ENCODE data around the gene ORC4.
"Not testable (repeated sequence)": the region's sequence is repeated elsewhere in the genome, so short reads cannot be mapped to it uniquely, and the experiment has no call there.

ORC4 gene

DNA sequence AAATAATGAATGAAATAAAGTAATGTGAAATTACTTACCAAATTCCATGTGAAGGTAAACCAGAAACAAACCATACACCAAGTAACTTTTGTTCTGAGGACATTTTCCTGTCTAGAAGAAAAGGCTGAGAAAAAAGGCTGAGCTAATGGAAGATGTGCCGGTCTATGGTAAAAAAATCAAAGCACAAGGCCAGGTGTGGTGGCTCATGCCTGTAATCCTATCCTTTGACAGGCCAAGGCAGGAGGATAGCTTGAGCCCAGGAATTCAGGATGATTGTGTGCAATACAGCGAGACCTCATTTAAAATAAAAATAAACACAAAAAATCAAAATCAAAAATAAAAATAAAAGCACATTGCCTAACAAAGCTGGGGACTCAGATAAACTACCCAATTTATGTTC lies 6.7 kb downstream of the ORC4 start:
- no peak for DNase-seq

GRCh38 chr2:148008411-148008810 lies 12.1 kb downstream of the ORC4 start:
- DNase-seq: not testable (repeated sequence)

DNA sequence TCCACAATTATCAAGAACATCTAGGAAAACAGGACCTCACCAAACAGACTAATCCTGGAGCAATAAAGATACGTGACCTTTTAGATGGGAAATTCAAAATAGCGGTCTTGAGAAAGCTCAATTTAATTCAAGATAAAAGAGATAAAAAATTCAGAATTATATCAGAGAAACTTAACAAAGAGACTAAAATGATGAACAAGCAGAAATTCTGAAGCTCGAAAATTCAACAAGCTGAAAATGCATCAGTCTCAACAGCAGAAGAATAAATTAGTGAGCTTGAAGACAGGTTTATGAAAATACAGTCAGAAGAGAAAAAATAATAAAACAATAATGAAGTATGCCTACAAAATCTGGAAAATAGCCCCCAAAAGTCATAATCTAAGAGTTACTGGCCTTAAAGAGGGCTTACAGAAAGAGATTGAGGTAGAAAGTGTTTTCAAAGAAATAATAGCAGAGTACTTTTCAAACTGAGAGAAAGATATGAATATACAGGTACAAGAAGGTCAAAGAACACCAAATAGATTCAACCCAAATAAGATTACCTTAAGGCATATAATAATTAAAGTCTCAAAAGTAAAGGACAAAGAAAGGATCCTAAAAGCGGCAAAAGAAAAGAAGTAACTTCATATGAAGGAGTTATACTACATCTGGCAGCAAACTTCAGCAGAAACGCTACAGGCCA lies 13.2 kb downstream of the ORC4 start:
- DNase-seq: no peak

GRCh38 chr2:148006249-148007007 lies 14.1 kb downstream of the ORC4 start:
- DNase-seq: no peak

DNA sequence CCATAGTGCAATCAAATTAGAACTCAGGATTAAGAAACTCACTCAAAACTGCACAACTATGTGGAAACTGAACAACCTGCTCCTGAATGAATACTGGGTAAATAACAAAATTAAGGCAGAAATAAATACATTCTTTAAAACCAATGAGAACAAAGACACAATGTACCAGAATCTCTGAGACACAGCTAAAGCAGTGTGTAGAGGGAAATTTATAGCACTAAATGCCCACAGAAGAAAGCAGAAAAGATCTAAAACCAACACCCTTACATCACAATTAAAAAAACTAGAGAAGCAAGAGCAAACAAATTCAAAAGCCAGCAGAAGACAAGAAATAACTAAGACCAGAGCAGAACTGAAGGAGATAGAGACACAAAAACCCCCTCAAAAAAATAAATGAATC lies 18.1 kb downstream of the ORC4 start:
- DNase-seq: not testable (repeated sequence)

DNA sequence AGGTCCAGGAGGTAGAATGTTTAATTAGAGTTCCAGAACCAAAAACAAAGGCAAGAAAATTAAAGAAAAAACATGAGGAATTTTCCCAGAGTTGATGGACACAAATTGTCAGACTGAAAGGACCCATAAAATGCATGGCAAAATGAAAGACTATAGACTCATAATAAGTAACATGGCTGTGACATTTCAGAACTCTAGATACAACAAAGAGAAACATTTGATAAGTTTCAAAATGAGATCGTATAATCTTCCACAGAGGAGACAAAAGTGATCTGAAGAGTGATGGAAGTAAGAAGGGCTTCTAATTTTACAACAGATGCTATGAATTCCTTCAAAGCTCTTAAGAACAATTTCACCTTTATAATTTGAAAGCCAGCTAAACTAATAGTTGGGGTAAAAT lies 20.4 kb downstream of the ORC4 start:
- no peak for DNase-seq

GRCh38 chr2:147999126-147999525 lies 21.4 kb downstream of the ORC4 start:
- no peak for DNase-seq

DNA sequence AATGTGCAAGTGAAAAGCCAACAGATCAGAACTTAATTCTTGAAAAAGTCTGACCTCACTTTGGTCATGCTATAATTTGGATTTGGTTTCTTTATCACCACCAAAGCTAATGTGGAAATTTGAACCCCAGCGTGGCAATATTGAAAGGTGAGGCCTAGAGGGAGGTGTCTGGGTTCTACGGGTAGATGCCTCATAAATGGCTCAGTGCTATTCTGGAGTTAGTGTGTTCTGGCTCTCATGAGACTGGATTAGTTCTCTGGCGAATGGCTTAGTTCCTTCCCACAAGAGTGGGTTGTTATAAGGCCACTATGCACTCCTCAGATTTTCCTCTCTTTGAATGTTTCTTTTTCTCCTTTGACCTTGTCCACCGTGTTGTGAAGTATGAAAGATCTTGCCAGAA lies 22.3 kb downstream of the ORC4 start:
- DNase-seq: no peak

- DNase-seq: no peak
These were observed 23.7 kb downstream of the ORC4 start for GRCh38 chr2:147996828-147997227.

DNA sequence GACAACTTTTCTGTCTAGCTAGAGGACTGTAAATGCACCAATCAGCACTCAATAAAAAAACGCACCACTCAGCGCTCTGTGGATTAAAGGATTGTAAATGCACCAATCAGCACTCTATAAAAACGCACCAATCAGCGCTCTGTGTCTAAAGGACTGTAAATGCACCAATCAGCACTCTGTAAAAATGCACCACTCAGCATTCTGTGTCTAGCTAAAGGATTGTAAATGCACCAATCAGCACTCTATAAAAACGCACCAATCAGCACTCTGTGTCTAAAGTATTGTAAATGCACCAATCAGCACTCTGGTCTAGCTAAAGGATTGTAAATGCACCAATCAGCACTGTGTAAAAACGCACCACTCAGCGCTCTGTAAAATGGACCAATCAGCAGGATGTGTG lies 25.6 kb downstream of the ORC4 start:
- not testable (repeated sequence) for DNase-seq

GRCh38 chr2:147989809-147990403 lies 30.6 kb downstream of the ORC4 start:
- no peak for DNase-seq

DNA sequence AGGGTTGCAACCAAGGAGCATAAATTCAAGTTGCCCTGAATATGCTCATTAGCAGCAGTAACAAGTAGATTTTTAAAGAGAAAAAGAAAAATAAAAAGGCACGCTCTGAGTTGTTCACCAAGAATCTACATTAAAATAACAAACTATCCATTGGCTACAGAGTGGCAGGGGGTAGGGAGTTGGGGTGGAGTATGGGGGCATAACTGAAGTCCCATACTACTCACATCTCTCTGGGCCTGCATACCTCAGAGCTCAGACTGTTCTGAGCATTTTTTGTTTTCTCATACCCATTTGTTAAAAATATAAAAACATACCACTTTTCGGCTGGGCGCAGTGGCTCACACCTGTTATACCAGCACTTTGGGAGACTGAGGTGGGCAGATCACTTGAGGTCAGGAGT lies 31.4 kb downstream of the ORC4 start:
- DNase-seq: no peak

DNA sequence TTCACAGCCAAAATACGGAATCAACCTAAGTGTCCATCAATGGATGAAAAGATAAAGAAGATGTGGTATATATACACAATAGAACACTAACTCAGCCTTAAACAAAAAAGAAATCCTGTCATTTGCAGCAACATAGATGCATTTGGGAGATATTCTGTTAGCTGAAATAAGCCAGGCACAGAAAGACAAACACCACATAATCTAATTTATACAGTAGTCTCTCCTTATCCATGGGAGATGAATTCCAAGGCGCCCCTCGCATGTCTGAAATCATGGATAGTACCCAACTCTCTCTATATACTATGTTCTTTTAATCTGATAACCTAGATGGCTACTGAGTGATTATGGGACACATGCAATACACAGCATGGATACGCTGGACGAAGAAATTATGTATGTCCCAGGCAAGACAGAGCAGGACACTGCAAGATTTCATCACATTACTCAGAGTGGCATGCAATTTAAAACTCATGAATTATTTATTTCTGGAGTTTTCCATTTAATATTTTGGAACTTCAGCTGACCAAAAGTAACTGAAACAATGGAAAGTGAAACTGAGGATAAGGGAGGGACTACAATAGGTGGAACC lies 39.5 kb downstream of the ORC4 start:
- DNase-seq: no peak

GRCh38 chr2:147977679-147978078 lies 42.9 kb downstream of the ORC4 start:
- DNase-seq: no peak

GRCh38 chr2:147976102-147976501 lies 44.4 kb downstream of the ORC4 start:
- DNase-seq: no peak

DNA sequence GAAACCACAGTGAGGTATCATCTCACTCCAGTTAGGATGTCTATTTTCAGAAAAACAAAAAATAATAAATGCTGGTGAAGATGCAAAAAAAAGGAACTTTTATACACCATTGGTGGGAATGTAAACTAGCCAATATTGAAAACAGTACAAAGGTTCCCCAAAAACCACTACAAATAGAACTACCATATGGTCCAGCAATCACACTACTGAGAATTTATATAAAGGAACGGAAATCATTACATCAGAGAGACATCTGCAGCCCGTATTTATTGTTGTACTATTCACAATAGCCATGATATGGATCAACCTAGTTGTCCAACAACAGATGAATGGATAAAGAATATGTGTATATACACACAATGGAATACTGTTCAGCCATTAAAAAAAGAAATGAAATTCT lies 52.0 kb downstream of the ORC4 start:
- DNase-seq: no peak

DNA sequence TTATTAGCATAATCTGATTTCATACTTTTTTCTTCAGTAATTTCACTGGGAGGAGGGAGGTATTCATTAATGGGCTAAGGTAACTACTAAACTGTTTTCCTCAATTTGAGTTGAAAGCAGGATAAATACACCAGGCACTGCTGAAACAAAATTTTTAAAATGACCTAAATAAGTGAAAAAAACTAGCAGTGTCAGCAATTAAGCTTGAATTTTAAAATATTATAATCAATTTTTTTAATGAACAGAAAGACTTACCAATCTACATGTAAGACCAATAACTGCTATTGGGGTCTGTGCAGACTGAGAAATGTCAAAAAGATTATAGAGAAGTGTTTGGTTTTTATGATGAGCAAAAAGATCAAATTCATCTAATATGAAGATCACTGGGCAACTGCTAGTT lies 68.4 kb downstream of the ORC4 start:
- no peak for DNase-seq

GRCh38 chr2:147945660-147946059 lies 74.9 kb downstream of the ORC4 start:
- DNase-seq: no peak

- no peak for DNase-seq
These were observed 81.2 kb downstream of the ORC4 start for GRCh38 chr2:147939313-147939712.

DNA sequence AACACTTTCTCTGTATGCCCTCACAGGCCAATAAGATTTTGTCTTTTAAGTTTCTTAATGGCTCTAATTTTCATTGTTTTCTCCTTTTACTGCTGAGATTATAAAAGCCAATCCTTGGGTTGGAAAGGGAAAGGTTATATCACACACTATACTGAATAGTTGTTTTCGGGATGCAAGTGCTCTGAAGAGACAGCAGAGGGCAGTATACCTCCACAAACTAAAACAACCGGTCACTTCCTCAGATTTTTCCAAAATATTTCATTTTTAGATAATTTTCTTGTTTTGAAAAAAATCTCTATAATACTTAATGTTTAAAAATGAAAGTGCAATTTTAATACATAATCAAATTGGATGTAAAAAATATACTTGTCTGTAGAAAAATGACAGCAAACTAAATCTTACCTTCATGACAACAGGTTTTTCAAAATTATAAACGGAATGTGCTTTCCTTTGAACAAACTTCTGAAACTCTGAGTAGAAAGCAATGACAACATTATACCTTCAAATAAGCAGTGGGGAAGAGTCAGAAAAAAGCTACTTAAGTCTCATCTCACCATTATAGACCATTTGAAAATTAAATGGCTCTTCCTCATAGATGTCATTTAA lies 82.7 kb downstream of the ORC4 start:
- DNase-seq: no peak

DNA sequence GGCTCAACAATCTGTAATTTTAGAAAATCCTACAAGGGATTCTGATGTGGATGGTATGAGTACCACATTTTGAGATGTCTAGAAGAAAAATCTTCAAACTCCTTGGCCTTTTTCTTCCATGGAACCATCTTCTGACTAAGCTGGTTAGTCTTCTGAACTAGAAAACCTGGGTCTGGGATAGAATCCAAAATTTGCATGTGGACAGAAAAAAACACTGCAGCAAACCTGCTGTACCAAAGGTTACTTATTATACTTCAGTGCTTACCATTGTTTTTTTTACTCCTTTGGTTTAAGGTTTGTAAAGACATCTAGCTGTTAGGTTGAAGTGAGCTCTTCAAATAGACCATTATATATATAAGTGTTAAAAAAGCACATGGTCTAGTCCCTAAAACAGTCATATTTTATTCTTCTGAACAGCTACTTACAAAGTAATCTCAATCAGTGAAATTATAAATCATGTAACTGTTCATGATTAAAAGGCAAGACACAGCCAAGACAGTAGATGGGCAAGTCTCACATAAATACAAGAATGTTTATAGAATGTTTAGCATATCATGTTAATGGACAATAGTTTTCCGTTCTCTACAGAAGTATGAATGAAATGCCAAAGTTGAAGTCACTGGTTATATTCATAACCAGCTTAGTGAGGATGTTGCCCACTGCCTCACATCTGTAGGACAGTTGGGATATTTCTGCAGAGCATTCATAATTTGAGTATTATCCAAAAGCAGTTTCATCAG lies 85.5 kb downstream of the ORC4 start:
- no peak for DNase-seq

DNA sequence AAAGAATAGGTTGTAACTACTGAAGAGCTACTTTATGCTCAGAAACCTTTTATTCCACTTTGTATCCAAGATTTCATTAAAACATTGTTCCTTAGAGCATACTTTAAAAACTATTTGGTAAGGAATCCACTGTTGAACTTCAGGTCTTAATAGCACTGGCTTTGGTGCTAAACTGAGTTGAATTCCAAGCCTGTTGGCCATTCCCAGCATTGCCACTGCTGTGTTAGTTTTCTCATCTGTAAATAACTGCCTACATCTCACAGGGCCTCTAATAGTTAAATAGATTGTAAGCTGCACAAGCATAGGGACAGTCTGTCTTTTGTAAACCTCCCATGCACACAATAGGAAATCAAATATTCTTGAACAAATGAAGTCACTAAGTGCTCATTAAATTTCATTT lies 86.6 kb downstream of the ORC4 start:
- DNase-seq: no peak

Data from stimulated activated CD4-positive, alpha-beta T cell treated with anti-CD3 and anti-CD28 coated beads, Interleukin-4, amount 100 ng/mL, for 1 hour (primary cell).